GM12873 (cell line): Measurements from ENCODE around the gene IL16.

Experiments used
- TF ChIP-seq, protein P1 (sequence below): IDR thresholded peaks from 2 replicates; pipeline ENCODE4 v1.5.1; 2012; ENCODE audit warnings: low read depth, mild to moderate bottlenecking, moderate library complexity, low read length, control low read depth; ENCODE audit not compliant: insufficient read depth; ENCODE audit errors: missing control alignments

Gene IL16

GRCh38 chr15:81259760-81260298 is 63.1 kb downstream of the IL16 start:
- TF ChIP-seq, protein P1, sequence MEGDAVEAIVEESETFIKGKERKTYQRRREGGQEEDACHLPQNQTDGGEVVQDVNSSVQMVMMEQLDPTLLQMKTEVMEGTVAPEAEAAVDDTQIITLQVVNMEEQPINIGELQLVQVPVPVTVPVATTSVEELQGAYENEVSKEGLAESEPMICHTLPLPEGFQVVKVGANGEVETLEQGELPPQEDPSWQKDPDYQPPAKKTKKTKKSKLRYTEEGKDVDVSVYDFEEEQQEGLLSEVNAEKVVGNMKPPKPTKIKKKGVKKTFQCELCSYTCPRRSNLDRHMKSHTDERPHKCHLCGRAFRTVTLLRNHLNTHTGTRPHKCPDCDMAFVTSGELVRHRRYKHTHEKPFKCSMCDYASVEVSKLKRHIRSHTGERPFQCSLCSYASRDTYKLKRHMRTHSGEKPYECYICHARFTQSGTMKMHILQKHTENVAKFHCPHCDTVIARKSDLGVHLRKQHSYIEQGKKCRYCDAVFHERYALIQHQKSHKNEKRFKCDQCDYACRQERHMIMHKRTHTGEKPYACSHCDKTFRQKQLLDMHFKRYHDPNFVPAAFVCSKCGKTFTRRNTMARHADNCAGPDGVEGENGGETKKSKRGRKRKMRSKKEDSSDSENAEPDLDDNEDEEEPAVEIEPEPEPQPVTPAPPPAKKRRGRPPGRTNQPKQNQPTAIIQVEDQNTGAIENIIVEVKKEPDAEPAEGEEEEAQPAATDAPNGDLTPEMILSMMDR: no peak

DNA sequence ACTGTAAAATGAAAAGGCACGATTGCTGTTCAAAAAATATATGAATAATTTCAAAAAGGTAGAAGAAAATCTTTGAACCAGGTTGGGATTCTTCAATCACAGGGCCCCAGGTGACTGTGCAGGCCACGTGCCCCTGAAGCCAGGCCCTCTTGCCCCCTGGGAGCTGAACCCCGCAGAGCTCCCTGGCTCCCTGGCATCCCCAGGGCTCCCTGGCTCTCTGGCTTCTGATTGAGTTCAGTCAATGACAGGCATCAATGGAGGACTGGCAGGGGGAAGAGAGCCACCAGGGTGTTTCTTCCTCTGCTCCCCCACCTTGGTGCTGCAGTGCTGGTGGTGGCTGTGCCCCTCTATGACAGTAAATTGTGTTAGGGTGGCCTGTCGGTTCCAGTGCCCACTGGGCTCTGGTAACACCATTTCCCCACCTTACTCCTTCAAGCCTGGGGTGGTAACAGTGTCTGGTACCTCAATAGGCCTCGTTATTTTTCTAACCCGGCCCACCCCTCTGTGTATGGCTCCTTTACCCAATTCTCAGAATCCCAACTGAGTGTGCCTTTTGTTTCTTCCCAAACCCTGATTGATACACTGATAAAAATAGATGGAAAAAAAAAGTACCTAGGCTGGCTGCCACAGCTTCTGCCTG is 64.6 kb downstream of the IL16 start:
- TF ChIP-seq, protein P1: no peak

DNA sequence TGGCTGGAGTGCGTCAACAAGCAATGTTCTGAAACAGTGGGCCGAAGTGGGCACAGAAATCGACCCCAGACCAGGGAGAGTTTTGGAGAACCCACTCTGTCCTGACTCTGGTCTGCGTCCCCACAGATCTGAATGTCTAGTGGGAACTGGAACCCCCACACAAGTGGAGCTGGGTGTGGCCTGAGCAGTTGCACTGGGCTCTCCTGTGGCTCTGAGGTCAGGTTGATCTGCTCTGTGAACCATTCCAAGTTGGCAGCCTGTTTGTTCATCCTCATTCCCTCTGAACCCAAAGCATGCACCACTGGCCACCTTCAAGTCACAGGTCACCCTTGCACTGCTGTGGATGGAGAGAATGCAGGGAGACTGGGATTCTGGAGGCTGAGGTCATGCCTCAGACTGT is 66.8 kb downstream of the IL16 start:
- TF ChIP-seq, protein P1: no peak

GRCh38 chr15:81264072-81264857 is 67.6 kb downstream of the IL16 start:
- TF ChIP-seq, protein P1: no peak

GRCh38 chr15:81265256-81265943 is 68.7 kb downstream of the IL16 start:
- TF ChIP-seq, protein P1: no peak

DNA sequence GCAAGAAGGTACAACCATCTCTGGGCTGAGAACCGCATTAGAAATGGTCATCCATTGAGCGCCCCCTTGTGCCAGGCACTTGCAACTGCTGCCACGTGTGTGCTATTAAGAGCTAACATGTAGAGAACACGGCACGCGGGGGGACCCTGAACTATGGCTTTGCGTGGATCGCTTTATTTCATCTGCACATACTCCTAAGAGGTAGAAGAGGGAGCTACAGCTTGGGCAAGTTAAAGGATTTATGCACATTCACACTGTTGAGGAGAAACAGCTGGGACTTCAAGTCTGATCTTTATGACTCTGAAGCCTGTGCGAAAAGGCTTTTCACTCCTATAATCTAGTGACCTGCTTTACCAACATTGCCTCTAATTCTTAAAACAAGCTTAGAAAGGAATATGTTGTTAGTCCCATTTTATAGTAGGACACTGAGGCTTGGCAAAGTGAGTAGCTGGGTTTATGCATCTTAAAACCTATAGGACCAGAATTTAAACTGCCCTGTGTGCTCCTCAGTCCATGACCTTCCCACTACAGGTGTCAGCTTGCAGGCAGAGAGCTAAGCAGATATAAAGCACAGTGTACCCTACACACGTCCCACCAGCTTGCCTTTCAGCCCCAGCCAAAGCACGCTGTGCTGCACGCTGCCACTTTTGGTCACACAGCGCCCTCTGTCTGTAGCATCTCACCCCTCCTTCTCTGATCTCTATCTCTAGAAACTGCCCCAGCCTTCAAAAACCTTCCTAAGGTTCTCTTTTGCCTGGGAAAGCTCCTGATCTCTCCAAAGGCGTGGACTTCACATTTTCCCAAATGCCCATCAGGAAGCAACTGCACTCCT is 69.5 kb downstream of the IL16 start:
- TF ChIP-seq, protein P1: peak; percentile 98
